Stimulated activated CD8-positive, alpha-beta memory T cell treated with anti-CD3 and anti-CD28 coated beads, Interleukin-15, amount 100 ng/mL, for 1 hour (primary cell): Measurements from ENCODE around the gene SPEF2.
A peak's percentile ranks its signal among the peaks of the same experiment; 100 is the strongest.

ENCODE experiments used
- DNase-seq: peaks from one replicate; pipeline ENCODE4 v3.0.0-alpha.2; 2020; ENCODE audit warnings: low read depth

Gene SPEF2

DNA sequence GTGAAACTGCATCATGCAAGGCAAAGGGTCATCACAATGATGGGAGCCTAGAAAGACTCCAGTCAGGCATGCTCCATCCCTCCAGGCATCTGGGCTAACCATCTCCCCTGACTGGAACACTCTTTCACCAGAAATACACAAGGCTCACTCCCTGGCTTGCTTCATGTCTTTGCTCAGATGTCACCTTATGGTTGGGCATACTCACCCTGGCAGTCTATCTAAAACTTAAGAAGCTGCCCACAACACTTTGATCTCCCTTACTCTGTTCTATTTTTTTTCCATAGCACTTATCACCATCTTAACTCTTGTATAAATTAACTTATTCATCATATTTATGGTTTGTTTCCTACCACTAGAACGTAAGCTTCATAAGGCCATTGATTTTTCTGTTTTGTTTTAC, 90.0 kb downstream of the SPEF2 start:
- DNase-seq = no peak

DNA sequence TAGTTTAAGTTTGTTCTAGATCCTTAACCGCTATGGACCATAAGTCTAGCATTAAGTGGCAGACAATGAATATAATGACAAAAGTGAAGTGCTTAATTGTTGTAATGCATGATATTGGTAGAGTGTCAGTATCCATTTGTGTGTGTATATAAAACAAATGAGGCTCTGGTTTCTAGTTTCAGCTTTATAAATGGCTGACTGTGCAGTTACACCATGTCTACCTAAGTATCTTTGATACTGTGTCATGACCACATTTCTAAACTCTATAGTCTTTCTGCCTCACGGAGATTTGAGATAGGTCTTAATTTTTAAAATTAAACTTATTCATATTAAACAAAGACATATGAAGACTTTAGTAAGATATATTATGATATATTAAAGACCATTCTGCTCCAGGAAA, 92.0 kb downstream of the SPEF2 start:
- DNase-seq = no peak

- DNase-seq = no peak
Measured at GRCh38 chr5:35717718-35718117, 100.1 kb downstream of the SPEF2 start.

- no peak for DNase-seq
Measured at GRCh38 chr5:35735718-35736117, 118.1 kb downstream of the SPEF2 start.

- DNase-seq = no peak
Measured at GRCh38 chr5:35736280-35736679, 118.6 kb downstream of the SPEF2 start.

GRCh38 chr5:35741126-35741716, 123.6 kb downstream of the SPEF2 start:
- DNase-seq = no peak

DNA sequence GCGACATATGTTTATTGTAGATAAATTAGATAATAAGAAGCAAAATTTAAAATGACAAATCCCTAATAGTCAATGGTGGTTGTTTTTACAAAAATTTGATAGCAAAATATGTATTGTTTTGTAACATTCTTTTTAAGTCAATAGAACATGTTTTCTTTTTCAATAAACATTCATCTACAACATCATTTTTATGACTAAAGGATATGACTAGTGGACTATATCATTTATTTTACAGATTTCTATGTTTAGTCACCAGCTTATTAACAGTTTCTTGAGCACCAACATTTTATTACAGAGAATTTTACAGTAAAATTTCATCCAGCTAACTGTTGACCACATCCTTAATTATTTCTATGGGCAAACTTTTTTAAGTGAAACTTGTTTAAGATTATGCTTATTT, 124.3 kb downstream of the SPEF2 start:
- no peak for DNase-seq

DNA sequence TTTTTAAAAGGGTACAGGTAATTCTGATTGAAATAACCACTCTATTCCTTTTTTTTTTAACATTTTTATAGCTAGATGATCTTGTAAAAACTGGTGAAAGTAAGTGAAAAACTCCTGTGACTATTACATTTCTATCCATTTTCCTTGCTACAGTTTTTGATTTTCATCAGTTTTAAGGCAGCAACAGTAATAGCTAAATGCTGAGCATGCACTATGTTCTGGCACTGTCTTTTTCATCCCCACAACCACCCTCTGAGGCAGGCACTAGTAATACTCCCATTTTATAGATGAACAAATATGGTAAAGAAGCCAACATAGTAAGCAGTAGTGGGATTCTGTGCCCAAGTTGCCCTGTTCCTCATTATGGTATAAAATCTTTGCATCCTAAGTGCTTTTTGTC, 126.0 kb downstream of the SPEF2 start:
- DNase-seq = no peak

GRCh38 chr5:35745193-35745592, 127.5 kb downstream of the SPEF2 start:
- no peak for DNase-seq

DNA sequence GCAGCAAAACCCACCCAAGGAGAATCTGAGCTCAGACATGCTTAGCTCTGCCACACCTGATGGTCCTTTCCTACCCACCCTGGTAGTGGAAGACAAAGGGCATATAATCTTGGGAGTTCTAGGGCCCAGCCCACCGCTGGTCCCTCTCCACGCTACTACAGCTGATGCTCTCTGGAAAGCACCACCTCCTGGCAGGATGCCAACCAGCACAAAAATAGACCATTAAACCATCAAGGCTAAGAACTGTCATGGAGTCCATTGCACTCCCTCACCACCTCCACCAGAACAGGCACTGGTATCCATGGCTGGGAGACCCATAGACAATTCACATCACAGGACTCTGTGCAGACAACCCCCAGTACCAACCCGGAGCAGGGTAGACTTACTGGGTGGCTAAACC, 128.0 kb downstream of the SPEF2 start:
- DNase-seq = no peak

- no peak for DNase-seq
Measured at GRCh38 chr5:35752012-35752411, 134.3 kb downstream of the SPEF2 start.

GRCh38 chr5:35753500-35753899, 135.8 kb downstream of the SPEF2 start:
- no peak for DNase-seq

GRCh38 chr5:35754481-35754880, 136.8 kb downstream of the SPEF2 start:
- no peak for DNase-seq

DNA sequence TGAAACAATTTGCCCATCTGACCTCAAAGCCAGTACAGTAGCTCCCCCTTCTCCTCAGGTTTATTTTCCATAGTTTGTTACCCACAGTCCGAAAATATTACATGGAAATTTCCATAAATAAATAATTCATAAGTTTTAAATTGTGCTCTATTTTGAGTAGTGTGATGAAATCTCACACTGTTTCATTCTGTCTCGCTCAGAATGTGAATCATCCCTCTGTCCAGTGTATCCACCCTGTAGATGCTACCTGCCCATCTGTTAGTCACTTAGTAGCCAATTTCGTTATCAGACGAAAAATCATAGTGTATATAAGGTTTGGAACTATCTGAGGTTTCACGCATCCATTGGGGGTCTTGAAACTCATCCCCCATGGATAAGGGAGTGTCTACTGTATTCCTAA, 138.3 kb downstream of the SPEF2 start:
- DNase-seq = no peak

- no peak for DNase-seq
Measured at GRCh38 chr5:35758151-35758724, 140.6 kb downstream of the SPEF2 start.

DNA sequence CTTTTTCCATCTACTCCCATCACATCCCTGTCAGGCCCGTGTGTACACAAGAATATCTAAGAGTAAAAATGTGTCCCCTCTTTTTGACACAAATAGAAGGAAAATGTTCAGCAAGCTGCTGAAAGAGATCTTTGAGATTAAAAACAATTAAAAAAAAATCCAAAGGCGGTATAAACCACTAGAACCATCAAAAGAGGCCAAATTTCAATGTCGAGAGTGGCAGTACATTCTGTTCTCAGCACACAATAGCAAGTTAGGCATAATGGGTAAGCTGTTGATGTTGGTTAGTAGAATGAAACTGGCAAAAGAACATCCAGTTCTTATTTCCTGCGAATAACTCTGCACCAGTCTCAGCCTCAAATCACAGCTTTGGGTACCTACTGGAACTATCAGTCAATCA, 143.9 kb downstream of the SPEF2 start:
- no peak for DNase-seq

- DNase-seq = no peak
Measured at GRCh38 chr5:35762368-35762767, 144.7 kb downstream of the SPEF2 start.

DNA sequence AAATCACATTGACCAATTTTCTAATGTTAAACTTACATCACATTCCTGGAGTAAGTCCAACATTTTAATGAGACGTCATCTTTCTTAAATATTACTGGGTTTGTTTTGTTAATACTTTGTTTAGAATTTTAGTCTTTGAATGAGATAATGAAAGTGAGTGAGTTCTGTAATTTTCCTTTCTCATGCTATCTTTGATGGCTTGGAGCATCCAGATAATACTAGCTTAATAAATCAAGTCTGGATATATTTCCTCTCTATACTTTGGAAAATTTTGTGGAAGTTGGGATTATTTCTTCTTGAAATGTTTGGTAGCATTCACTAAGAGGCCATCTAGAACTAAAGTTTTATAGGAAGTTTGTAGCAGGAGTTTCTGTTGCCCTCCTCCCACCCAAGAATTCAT, 148.3 kb downstream of the SPEF2 start:
- no peak for DNase-seq

GRCh38 chr5:35771300-35771699, 153.6 kb downstream of the SPEF2 start:
- DNase-seq = no peak

GRCh38 chr5:35771839-35772238, 154.2 kb downstream of the SPEF2 start:
- DNase-seq = no peak

- DNase-seq = no peak
Measured at GRCh38 chr5:35773967-35774366, 156.3 kb downstream of the SPEF2 start.

GRCh38 chr5:35776757-35777156, 159.1 kb downstream of the SPEF2 start:
- DNase-seq = no peak

DNA sequence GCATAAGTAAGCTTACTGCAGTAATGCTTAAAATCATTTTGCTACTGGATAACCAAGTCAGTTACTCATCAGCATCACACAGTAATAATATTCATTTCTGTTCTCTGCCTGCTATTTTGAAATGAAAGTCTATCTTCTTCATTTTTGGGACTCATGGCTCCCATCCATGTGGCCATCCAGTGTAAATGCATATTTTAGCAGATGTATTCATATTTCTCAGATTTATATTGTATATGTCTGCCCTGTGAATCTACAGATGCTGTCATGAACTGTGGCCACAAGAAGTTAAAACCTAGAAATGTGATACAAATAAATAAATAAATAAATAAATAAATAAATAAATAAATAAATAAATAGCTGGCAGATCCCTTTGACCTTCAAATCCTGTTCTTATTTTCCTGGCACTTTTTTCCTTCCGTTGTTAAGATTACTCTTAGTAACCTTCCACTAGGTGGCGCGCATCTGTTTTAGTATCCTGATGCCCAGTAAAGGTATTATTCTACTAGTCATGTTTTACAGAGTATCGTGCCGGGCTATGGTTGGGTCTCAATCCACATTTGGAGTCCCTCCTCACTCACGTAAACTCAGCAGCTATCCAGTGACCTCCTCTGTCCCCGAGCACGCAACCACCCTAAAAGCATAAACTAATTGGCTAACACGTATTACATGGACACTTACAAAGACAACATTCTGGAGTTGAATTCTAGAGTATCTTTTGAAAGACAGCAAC, 159.9 kb downstream of the SPEF2 start:
- peak; percentile 62 for DNase-seq

DNA sequence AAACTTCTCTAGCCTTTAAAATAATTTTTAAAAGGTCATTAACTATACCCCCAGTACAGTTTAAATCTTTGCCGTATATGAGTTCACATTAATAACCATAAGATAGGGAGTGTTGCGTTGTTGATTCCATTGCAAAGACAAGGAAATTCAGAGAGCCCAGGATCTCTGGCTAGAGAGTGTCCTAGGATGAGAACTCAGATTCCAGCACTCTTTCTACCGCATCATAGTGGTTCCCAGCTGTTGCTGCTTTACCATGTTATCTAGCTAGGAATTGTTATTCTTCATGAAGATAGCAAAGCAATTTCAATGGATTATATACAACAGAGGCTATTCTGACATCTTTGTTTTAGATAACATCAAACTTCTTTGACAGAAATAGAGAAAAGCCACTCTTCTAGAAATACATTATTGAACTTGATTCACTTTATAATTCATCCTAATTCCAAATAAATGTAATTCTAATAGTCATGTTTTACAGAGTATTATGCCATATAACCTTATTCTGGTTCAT, 160.7 kb downstream of the SPEF2 start:
- no peak for DNase-seq
